Endothelial cell (in vitro differentiated cells): ENCODE results near the gene REXO1. TPM values are rescaled to one million over a fixed set of nuclear protein-coding genes. Genes with fewer than 3 reads are reported as not detected.

Source experiments
- DNase-seq: peaks from one replicate; pipeline ENCODE4 v3.0.0; 2021; ENCODE audit warnings: low spot score
- H3K27ac Mint-ChIP-seq: one replicate; pipeline ENCODE4 v1.8.0; 2021; ENCODE audit warnings: mixed read lengths, inconsistent platforms; ENCODE audit not compliant: unreplicated experiment
- H3K27me3 Mint-ChIP-seq: one replicate; pipeline ENCODE4 v1.8.0; 2021; ENCODE audit warnings: mild to moderate bottlenecking, moderate library complexity, mixed read lengths, inconsistent platforms; ENCODE audit not compliant: unreplicated experiment
- H3K36me3 Mint-ChIP-seq: one replicate; pipeline ENCODE4 v1.8.0; 2021; ENCODE audit warnings: mild to moderate bottlenecking, low read depth, mixed read lengths, inconsistent platforms; ENCODE audit not compliant: unreplicated experiment
- H3K4me1 Mint-ChIP-seq: one replicate; pipeline ENCODE4 v1.8.0; 2021; ENCODE audit warnings: mild to moderate bottlenecking, mixed read lengths, inconsistent platforms; ENCODE audit not compliant: unreplicated experiment
- H3K4me3 Mint-ChIP-seq: one replicate; pipeline ENCODE4 v1.8.0; 2021; ENCODE audit warnings: mild to moderate bottlenecking, mixed read lengths, inconsistent platforms; ENCODE audit not compliant: unreplicated experiment
- H3K9me3 Mint-ChIP-seq: one replicate; pipeline ENCODE4 v1.8.0; 2021; ENCODE audit warnings: mixed read lengths, inconsistent platforms; ENCODE audit not compliant: unreplicated experiment
- CTCF ChIP-seq: fragments of 200-600 bp; sonication (generic); IDR thresholded peaks from one replicate; pipeline ENCODE4 v1.5.0; 2021; ENCODE audit warnings: antibody characterized with exemption; ENCODE audit not compliant: unreplicated experiment
- total RNA-seq: library from RNA; stranded (reverse); fragmentation: NEBNext Ultra II Directional; extraction: Animal tissue kit (Norgen Biotek cat#: 25700); gene quantifications from one replicate; pipeline ENCODE4 v1.2.1, GENCODE V29; 2021; ENCODE audit not compliant: unreplicated experiment

REXO1 gene
- total RNA-seq, 1 donor from 2014 or later, result 48.1 TPM

- Mint-ChIP-seq H3K4me3 (peak overlapping the region; percentile 59), H3K27ac (no peak overlapping the region), H3K27me3 (peaks cover 24% of the 10 kb centered on the region), H3K4me1 (peaks cover 24% of the 10 kb centered on the region), H3K36me3 (peaks cover 7% of the 10 kb centered on the region), H3K9me3 (no peaks in the 10 kb centered on the region)
- TF ChIP-seq CTCF, result no peak
- no peak for DNase-seq
These were observed 6.9 kb downstream of the REXO1 start for GRCh38 chr19:1841209-1841924.

GRCh38 chr19:1840541-1841115, 7.7 kb downstream of the REXO1 start:
- H3K9me3 Mint-ChIP-seq, result no peaks in the 10 kb centered on the region
- H3K4me1 Mint-ChIP-seq, result peaks cover 23% of the 10 kb centered on the region
- H3K4me3 Mint-ChIP-seq, result peak overlapping the region; percentile 59
- peaks cover 3% of the 10 kb centered on the region for H3K36me3 Mint-ChIP-seq
- H3K27ac Mint-ChIP-seq, result no peak overlapping the region
- no peak for TF ChIP-seq CTCF
- H3K27me3 Mint-ChIP-seq, result peaks cover 23% of the 10 kb centered on the region
- no peak for DNase-seq

- Mint-ChIP-seq H3K9me3 (no peaks in the 10 kb centered on the region), H3K4me3 (no peak overlapping the region), H3K4me1 (peaks cover 23% of the 10 kb centered on the region), H3K27me3 (peaks cover 22% of the 10 kb centered on the region), H3K27ac (peak overlapping the region; percentile 36), H3K36me3 (peaks cover 3% of the 10 kb centered on the region)
- no peak for DNase-seq
- no peak for TF ChIP-seq CTCF
These were observed 8.4 kb downstream of the REXO1 start for GRCh38 chr19:1839658-1840540.

GRCh38 chr19:1837625-1838105, 10.6 kb downstream of the REXO1 start:
- H3K9me3 Mint-ChIP-seq, result no peaks in the 10 kb centered on the region
- TF ChIP-seq CTCF, result peak; percentile 99
- peaks cover 3% of the 10 kb centered on the region for H3K36me3 Mint-ChIP-seq
- peaks cover 23% of the 10 kb centered on the region for H3K4me1 Mint-ChIP-seq
- no peak overlapping the region for H3K4me3 Mint-ChIP-seq
- H3K27me3 Mint-ChIP-seq, result peaks cover 15% of the 10 kb centered on the region
- no peak overlapping the region for H3K27ac Mint-ChIP-seq
- DNase-seq, result peak; percentile 86
